ENCODE measurements around the gene UROC1.

The UROC1 gene

DNA sequence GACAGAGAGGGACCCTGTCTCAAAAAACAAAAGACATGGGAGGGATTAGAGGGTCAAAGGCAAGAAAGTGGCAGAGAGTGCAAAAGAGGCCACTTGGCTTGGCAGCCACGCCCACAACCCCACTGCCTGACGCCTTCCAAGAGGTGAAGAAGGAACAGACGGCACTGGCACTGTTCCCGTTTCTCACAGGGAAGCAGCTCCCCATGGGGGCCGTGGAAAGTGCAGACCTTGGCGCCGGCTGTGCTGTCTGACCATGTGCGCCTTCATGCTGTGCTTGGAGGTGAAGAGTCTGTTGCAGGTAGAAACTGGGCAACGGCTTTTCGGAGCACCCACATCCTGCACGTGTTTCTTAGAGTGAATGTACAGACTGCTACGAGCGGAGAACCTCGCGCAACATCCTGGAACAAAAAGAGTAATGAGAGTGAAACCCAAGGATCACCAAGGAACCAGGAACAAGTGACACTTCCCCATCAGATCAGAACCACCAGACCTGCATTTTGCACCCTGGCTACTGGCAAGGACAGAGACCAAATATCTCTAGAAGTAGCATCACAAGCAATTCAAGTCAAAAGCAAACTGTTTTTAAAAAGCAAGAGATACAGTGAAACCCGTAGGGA, 51.5 kb downstream of the UROC1 start:
- H3K9me3 Mint-ChIP-seq: no peaks in the 10 kb centered on the region
- no peak overlapping the region for H3K4me3 Mint-ChIP-seq
- no peaks in the 10 kb centered on the region for H3K27me3 Mint-ChIP-seq
- peak overlapping the region; percentile 15 for H3K27ac Mint-ChIP-seq
- peaks cover 70% of the 10 kb centered on the region for H3K36me3 Mint-ChIP-seq (ENCODE audit: low read depth)
- H3K4me1 Mint-ChIP-seq (ENCODE audit: low read depth): peaks cover 34% of the 10 kb centered on the region

DNA sequence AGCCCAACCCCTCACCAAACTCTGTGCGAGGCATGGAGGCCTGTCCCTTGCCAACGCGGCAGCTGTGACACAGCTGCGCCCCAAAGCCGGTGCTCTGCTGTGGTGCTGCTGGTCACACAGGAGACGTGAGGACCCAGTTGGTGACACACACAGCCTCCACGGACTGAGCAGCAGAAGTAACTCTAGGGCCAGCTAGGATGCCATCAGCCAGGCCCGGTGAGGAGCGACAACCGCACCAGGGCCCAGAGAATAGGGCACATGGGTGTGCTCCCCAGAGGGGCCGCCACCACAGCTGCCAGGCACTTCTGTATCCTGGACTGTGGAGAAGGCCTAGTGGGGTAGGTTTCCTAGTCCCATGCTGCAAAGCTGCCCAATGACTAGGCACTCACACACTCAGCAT, 52.6 kb downstream of the UROC1 start:
- Mint-ChIP-seq H3K27me3 (no peaks in the 10 kb centered on the region), H3K4me3 (no peak overlapping the region), H3K27ac (no peak overlapping the region), H3K36me3 (ENCODE audit: low read depth) (peaks cover 68% of the 10 kb centered on the region), H3K9me3 (no peaks in the 10 kb centered on the region), H3K4me1 (ENCODE audit: low read depth) (peaks cover 28% of the 10 kb centered on the region)

DNA sequence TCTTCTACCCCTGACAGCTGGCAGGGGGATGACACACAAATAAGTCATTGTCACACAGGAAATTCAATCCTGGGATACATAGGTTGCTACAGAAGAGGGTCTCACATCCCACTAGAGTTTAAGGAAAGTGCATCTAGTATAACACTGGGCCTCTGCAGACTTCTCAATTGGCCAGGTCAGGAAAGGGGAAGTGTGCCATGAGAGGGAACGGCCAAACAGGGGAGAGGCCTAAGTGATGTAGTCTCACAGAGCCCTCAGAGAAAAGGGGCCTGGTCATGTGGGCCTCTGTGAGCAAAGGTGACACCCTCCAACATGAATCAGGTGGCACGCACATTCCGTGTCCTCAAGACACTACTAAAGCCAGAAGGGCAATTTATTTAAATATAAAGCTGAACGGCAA, 53.1 kb downstream of the UROC1 start:
- Mint-ChIP-seq H3K27me3 (no peaks in the 10 kb centered on the region), H3K36me3 (ENCODE audit: low read depth) (peaks cover 68% of the 10 kb centered on the region), H3K9me3 (no peaks in the 10 kb centered on the region), H3K4me1 (ENCODE audit: low read depth) (peaks cover 24% of the 10 kb centered on the region), H3K4me3 (no peak overlapping the region), H3K27ac (no peak overlapping the region)

DNA sequence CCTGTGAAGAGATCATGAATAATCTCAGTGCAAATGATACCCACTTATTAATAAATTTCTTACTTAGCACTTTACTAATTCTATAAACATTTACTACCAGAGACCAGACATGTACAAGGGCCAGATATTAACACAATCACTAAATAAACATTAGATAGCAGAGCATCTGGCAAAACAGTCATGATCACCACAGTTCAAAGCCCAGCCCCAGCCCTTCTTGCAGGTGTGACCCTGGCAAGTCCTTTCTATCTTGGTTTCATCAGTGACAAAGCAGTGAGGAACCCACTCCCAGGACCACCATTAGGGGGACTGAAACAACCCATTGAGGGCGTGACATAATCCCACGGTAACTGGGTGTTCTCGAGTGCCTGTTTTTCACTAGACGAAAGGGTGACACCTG, 53.5 kb downstream of the UROC1 start:
- no peak overlapping the region for H3K4me3 Mint-ChIP-seq
- H3K27me3 Mint-ChIP-seq: no peaks in the 10 kb centered on the region
- H3K27ac Mint-ChIP-seq: no peak overlapping the region
- H3K36me3 Mint-ChIP-seq (ENCODE audit: low read depth): peaks cover 68% of the 10 kb centered on the region
- no peaks in the 10 kb centered on the region for H3K9me3 Mint-ChIP-seq
- peaks cover 20% of the 10 kb centered on the region for H3K4me1 Mint-ChIP-seq (ENCODE audit: low read depth)

GRCh38 chr3:126463521-126463920, 54.1 kb downstream of the UROC1 start:
- Mint-ChIP-seq H3K4me3 (no peak overlapping the region), H3K4me1 (ENCODE audit: low read depth) (peaks cover 14% of the 10 kb centered on the region), H3K27ac (no peak overlapping the region), H3K27me3 (no peaks in the 10 kb centered on the region), H3K36me3 (ENCODE audit: low read depth) (peaks cover 68% of the 10 kb centered on the region), H3K9me3 (no peaks in the 10 kb centered on the region)

- peaks cover 67% of the 10 kb centered on the region for H3K36me3 Mint-ChIP-seq (ENCODE audit: low read depth)
These were observed 56.0 kb downstream of the UROC1 start for GRCh38 chr3:126461450-126462070.

DNA sequence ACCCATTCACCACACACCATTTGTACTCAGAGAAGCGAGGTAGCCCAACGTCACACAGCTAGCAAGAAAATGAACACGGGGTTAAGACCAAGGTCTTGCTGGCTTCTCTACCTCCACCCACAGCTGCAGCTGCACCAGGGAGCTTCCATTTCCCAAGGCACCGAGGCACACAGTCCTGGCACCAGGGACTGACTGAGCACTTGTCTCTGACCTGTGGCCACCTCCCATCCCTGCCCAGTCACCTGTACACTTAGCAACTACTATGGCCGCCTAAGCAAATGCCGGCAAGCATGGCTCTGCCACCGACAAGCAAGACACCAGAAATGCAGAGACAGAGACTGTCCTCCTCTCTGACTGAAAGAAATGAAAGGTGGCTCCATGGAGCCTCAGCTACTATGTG, 57.2 kb downstream of the UROC1 start:
- H3K9me3 Mint-ChIP-seq: no peaks in the 10 kb centered on the region
- H3K27ac Mint-ChIP-seq: no peak overlapping the region
- H3K36me3 Mint-ChIP-seq (ENCODE audit: low read depth): peaks cover 61% of the 10 kb centered on the region

More at GRCh38 chr3:126461450-126462070, 56.0 kb downstream of the UROC1 start:
- peaks cover 3% of the 10 kb centered on the region for H3K4me1 Mint-ChIP-seq (ENCODE audit: low read depth)
- H3K4me3 Mint-ChIP-seq: no peak overlapping the region
- no peaks in the 10 kb centered on the region for H3K9me3 Mint-ChIP-seq
- no peaks in the 10 kb centered on the region for H3K27me3 Mint-ChIP-seq
- no peak overlapping the region for H3K27ac Mint-ChIP-seq

GRCh38 chr3:126459763-126460127, 57.8 kb downstream of the UROC1 start:
- H3K36me3 Mint-ChIP-seq (ENCODE audit: low read depth): peaks cover 64% of the 10 kb centered on the region

More for the DNA sequence above, 57.2 kb downstream of the UROC1 start:
- Mint-ChIP-seq H3K4me1 (ENCODE audit: low read depth) (peaks cover 3% of the 10 kb centered on the region), H3K4me3 (no peak overlapping the region), H3K27me3 (no peaks in the 10 kb centered on the region)

GRCh38 chr3:126459111-126459762, 58.3 kb downstream of the UROC1 start:
- peaks cover 64% of the 10 kb centered on the region for H3K36me3 Mint-ChIP-seq (ENCODE audit: low read depth)
- no peak overlapping the region for H3K4me3 Mint-ChIP-seq
- H3K27ac Mint-ChIP-seq: no peak overlapping the region
- no peaks in the 10 kb centered on the region for H3K4me1 Mint-ChIP-seq (ENCODE audit: low read depth)
- no peaks in the 10 kb centered on the region for H3K27me3 Mint-ChIP-seq
- H3K9me3 Mint-ChIP-seq: no peaks in the 10 kb centered on the region

More at GRCh38 chr3:126459763-126460127, 57.8 kb downstream of the UROC1 start:
- H3K27ac Mint-ChIP-seq: no peak overlapping the region
- no peaks in the 10 kb centered on the region for H3K27me3 Mint-ChIP-seq
- no peaks in the 10 kb centered on the region for H3K9me3 Mint-ChIP-seq
- no peak overlapping the region for H3K4me3 Mint-ChIP-seq
- peaks cover 3% of the 10 kb centered on the region for H3K4me1 Mint-ChIP-seq (ENCODE audit: low read depth)

GRCh38 chr3:126456766-126457388, 60.7 kb downstream of the UROC1 start:
- Mint-ChIP-seq H3K4me3 (no peak overlapping the region), H3K27me3 (no peaks in the 10 kb centered on the region), H3K27ac (no peak overlapping the region), H3K4me1 (ENCODE audit: low read depth) (no peaks in the 10 kb centered on the region), H3K36me3 (ENCODE audit: low read depth) (peaks cover 69% of the 10 kb centered on the region), H3K9me3 (no peaks in the 10 kb centered on the region)

DNA sequence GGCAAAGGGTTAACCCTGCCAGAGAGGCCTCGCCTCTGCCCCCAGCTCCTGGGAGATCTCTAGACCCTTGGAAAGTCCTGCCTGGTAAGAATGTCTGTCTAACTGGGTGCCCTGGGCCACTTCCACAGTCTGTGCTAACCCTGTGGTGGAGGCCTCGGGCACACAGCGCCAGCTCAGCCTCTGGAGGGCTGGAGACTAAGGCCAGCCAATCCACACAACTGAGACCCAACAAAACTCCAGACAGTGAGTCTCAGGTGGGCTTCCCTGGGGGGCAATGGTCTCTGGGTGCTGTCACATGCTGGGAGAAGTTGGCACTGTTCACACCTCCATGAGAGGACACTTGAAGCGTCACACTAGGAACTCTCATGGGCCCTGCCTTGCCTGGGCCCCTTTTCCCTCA, 61.4 kb downstream of the UROC1 start:
- H3K27ac Mint-ChIP-seq: no peak overlapping the region
- no peaks in the 10 kb centered on the region for H3K4me1 Mint-ChIP-seq (ENCODE audit: low read depth)
- H3K4me3 Mint-ChIP-seq: no peak overlapping the region
- H3K36me3 Mint-ChIP-seq (ENCODE audit: low read depth): peaks cover 70% of the 10 kb centered on the region
- no peaks in the 10 kb centered on the region for H3K27me3 Mint-ChIP-seq
- H3K9me3 Mint-ChIP-seq: no peaks in the 10 kb centered on the region

DNA sequence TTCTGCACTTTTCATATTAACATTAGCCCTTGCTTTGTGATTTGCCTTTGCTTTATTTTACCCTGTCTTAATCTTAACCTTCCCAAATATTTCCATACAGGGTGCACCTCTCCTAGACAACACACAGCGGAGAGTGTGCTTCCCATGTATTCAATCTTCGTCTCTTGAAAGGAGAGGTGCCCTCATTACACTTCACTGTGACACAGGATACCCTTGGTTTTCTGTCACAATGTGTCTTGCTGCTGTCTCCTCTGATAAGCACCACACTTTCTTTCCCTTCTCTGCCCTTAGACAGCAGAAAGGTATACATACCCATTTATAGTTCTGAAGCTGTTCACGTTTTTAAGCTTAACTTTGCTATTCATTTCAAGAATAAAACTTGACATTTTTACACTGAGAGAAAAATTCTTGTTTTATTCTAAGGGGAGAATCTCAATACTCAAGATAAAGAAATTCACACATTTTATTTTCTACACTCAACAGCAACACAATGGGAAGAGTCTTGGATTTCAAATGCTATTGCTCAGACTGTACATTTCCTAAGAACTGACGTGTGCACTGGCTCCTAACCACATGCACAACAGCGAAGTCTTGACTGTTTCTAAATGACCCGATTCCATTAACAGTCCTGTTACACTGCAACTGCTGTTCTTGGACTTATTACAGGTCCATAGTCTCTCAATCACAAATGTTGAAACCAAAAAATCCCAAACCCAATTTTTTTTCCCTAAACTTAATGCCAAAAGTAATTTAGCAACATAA, 63.0 kb downstream of the UROC1 start:
- Mint-ChIP-seq H3K9me3 (no peaks in the 10 kb centered on the region), H3K27me3 (no peaks in the 10 kb centered on the region), H3K27ac (no peak overlapping the region), H3K4me1 (ENCODE audit: low read depth) (no peaks in the 10 kb centered on the region), H3K4me3 (no peak overlapping the region), H3K36me3 (ENCODE audit: low read depth) (peaks cover 65% of the 10 kb centered on the region)

DNA sequence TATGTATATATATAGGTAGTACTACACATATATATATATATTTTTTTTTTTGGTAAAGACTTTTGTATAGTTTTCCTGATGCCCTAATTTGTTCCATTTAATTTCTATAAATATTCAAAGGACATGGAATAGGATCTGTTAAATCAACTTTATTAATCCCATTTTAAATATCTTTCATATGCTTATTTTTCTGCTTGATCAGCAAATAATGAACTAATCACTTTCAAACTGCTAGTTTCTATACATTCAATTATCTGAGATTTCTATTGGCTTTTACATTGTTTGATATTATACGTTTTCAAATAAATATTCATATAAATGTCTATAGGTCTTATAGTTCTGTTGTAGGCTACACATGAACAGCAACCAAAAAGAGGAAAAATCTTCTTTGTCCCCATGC, 63.5 kb downstream of the UROC1 start:
- Mint-ChIP-seq H3K9me3 (no peaks in the 10 kb centered on the region), H3K36me3 (ENCODE audit: low read depth) (peaks cover 59% of the 10 kb centered on the region), H3K27ac (no peak overlapping the region), H3K4me1 (ENCODE audit: low read depth) (no peaks in the 10 kb centered on the region), H3K27me3 (no peaks in the 10 kb centered on the region), H3K4me3 (no peak overlapping the region)

- H3K9me3 Mint-ChIP-seq: no peaks in the 10 kb centered on the region
- no peak overlapping the region for H3K4me3 Mint-ChIP-seq
- H3K36me3 Mint-ChIP-seq (ENCODE audit: low read depth): peaks cover 46% of the 10 kb centered on the region
- H3K27ac Mint-ChIP-seq: no peak overlapping the region
- no peaks in the 10 kb centered on the region for H3K4me1 Mint-ChIP-seq (ENCODE audit: low read depth)
- H3K27me3 Mint-ChIP-seq: no peaks in the 10 kb centered on the region
These were observed 65.4 kb downstream of the UROC1 start for GRCh38 chr3:126452213-126452612.

- Mint-ChIP-seq H3K27me3 (no peaks in the 10 kb centered on the region), H3K4me3 (no peak overlapping the region), H3K36me3 (ENCODE audit: low read depth) (peaks cover 43% of the 10 kb centered on the region), H3K9me3 (no peaks in the 10 kb centered on the region), H3K4me1 (ENCODE audit: low read depth) (no peaks in the 10 kb centered on the region), H3K27ac (no peak overlapping the region)
These were observed 66.1 kb downstream of the UROC1 start for GRCh38 chr3:126451511-126451910.
